GM18519 (cell line): ENCODE data around the gene C3AR1.
"Not testable (repeated sequence)": the region's sequence is repeated elsewhere in the genome, so short reads cannot be mapped to it uniquely, and the experiment has no call there.

Experiments
- ATAC-seq: cut with Tn5 transposase; IDR thresholded peaks from one replicate; pipeline ENCODE4 v1.9.1; 2021; ENCODE audit warnings: mild to moderate bottlenecking, moderate library complexity; ENCODE audit not compliant: unreplicated experiment, low FRiP score

C3AR1 gene

GRCh38 chr12:8065991-8066594 is at the start of gene C3AR1:
Gene C3AR1, minus strand, starts transcription at chr12:8066359. Its CDS starts 6,174 bp downstream, at chr12:8060185.
- no peak for ATAC-seq

- ATAC-seq: not testable (repeated sequence)
These were observed 47.0 kb upstream of the C3AR1 start for GRCh38 chr12:8113117-8113516.

GRCh38 chr12:8108808-8109398 is 42.7 kb upstream of the C3AR1 start:
- no peak for ATAC-seq

- ATAC-seq: no peak
These were observed 33.1 kb upstream of the C3AR1 start for GRCh38 chr12:8099235-8099634.

- ATAC-seq: no peak
These were observed 30.2 kb upstream of the C3AR1 start for GRCh38 chr12:8096281-8096915.

- ATAC-seq: no peak
These were observed 27.1 kb upstream of the C3AR1 start for GRCh38 chr12:8093291-8093690.

- no peak for ATAC-seq
These were observed 23.6 kb upstream of the C3AR1 start for GRCh38 chr12:8089716-8090115.

GRCh38 chr12:8089277-8089676 is 23.1 kb upstream of the C3AR1 start:
- not testable (repeated sequence) for ATAC-seq

GRCh38 chr12:8088574-8088973 is 22.4 kb upstream of the C3AR1 start:
- no peak for ATAC-seq

GRCh38 chr12:8087666-8088065 is 21.5 kb upstream of the C3AR1 start:
- ATAC-seq: no peak

- not testable (repeated sequence) for ATAC-seq
These were observed 18.2 kb upstream of the C3AR1 start for GRCh38 chr12:8084351-8084750.

- no peak for ATAC-seq
These were observed 16.6 kb upstream of the C3AR1 start for GRCh38 chr12:8082808-8083100.

- ATAC-seq: no peak
These were observed 15.2 kb upstream of the C3AR1 start for GRCh38 chr12:8081251-8081920.

- no peak for ATAC-seq
These were observed 14.0 kb upstream of the C3AR1 start for GRCh38 chr12:8080120-8080519.

GRCh38 chr12:8078916-8079315 is 12.8 kb upstream of the C3AR1 start:
- no peak for ATAC-seq

GRCh38 chr12:8078398-8078797 is 12.2 kb upstream of the C3AR1 start:
- ATAC-seq: no peak

- ATAC-seq: no peak
These were observed 11.0 kb upstream of the C3AR1 start for GRCh38 chr12:8077207-8077606.

GRCh38 chr12:8076366-8076765 is 10.2 kb upstream of the C3AR1 start:
- no peak for ATAC-seq

GRCh38 chr12:8075935-8076334 is 9.8 kb upstream of the C3AR1 start:
- ATAC-seq: no peak

GRCh38 chr12:8071820-8072219 is 5.7 kb upstream of the C3AR1 start:
- ATAC-seq: not testable (repeated sequence)

GRCh38 chr12:8069582-8069981 is 3.4 kb upstream of the C3AR1 start:
- ATAC-seq: no peak

GRCh38 chr12:8064131-8064530 is 2.0 kb downstream of the C3AR1 start:
- no peak for ATAC-seq
